Activated T-helper 1 cell treated with anti-CD3 and anti-CD28 coated beads, Interleukin-12 subunit alpha, Interleukin-12 subunit beta, Interleukin-2, Interleukin-4 antibody, amounts not matched to agents 30 ng/mL and 10 ng/mL and 1 ng/mL, durations not matched to agents 14 hours and 24 hours and 36 hours (primary cell): Measurements from ENCODE around the gene CRLF2. TPM values are rescaled to one million over a fixed set of nuclear protein-coding genes. Genes with fewer than 3 reads are reported as not detected.
"Not testable (repeated sequence)": the region's sequence is repeated elsewhere in the genome, so short reads cannot be mapped to it uniquely, and the experiment has no call there.

Experiments used
- DNase-seq: peaks from one replicate; pipeline ENCODE4 v3.0.0; 2021; ENCODE audit warnings: low spot score
- H3K27ac Mint-ChIP-seq: one replicate; pipeline ENCODE4 v1.8.0; 2021; ENCODE audit warnings: mild to moderate bottlenecking, mixed read lengths
- H3K27me3 Mint-ChIP-seq: one replicate; pipeline ENCODE4 v1.8.0; 2022; ENCODE audit warnings: mild to moderate bottlenecking, moderate library complexity, mixed read lengths; ENCODE audit not compliant: insufficient read depth
- H3K36me3 Mint-ChIP-seq: one replicate; pipeline ENCODE4 v1.8.0; 2021; ENCODE audit warnings: low read depth, mixed read lengths
- H3K4me1 Mint-ChIP-seq: one replicate; pipeline ENCODE4 v1.8.0; 2021; ENCODE audit warnings: low read depth, mixed read lengths
- H3K4me3 Mint-ChIP-seq: one replicate; pipeline ENCODE4 v1.8.0; 2021; ENCODE audit warnings: mild to moderate bottlenecking, moderate library complexity, mixed read lengths
- H3K9me3 Mint-ChIP-seq: one replicate; pipeline ENCODE4 v1.8.0; 2021; ENCODE audit warnings: mixed read lengths
- intact Hi-C: fragments of 100-400 bp; cut with micrococcal nuclease; formaldehyde crosslinking; loops from one replicate; pipeline ENCODE4 v1.15.1; 2024
- total RNA-seq: library from RNA; stranded (reverse); gene quantifications from 2 replicates; pipeline ENCODE4 v1.2.3, GENCODE V29; 2022

Gene CRLF2
- total RNA-seq, 1 donor from 2014 or later = 1.3 TPM

GRCh38 chrX:1173435-1173834, 39.0 kb downstream of the CRLF2 start:
- H3K4me3 Mint-ChIP-seq, H3K27me3 Mint-ChIP-seq, H3K9me3 Mint-ChIP-seq, intact Hi-C loops, H3K36me3 Mint-ChIP-seq, DNase-seq, H3K4me1 Mint-ChIP-seq, H3K27ac Mint-ChIP-seq: not testable (repeated sequence)

- Mint-ChIP-seq H3K27me3 (peaks cover 3% of the 10 kb centered on the region), H3K9me3 (no peaks in the 10 kb centered on the region), H3K27ac (no peak overlapping the region), H3K36me3 (no peaks in the 10 kb centered on the region), H3K4me3 (no peak overlapping the region), H3K4me1 (peaks cover 12% of the 10 kb centered on the region)
- no peak for DNase-seq
- intact Hi-C loops = no loop called here
Measured at GRCh38 chrX:1172496-1172895, 40.0 kb downstream of the CRLF2 start.

- H3K4me3 Mint-ChIP-seq, DNase-seq, intact Hi-C loops, H3K36me3 Mint-ChIP-seq, H3K27me3 Mint-ChIP-seq, H3K9me3 Mint-ChIP-seq, H3K27ac Mint-ChIP-seq: not testable (repeated sequence)
- peaks cover 16% of the 10 kb centered on the region for H3K4me1 Mint-ChIP-seq
Measured at GRCh38 chrX:1171915-1172314, 40.5 kb downstream of the CRLF2 start.

- H3K36me3 Mint-ChIP-seq = no peaks in the 10 kb centered on the region
- H3K27ac Mint-ChIP-seq = no peak overlapping the region
- peaks cover 16% of the 10 kb centered on the region for H3K4me1 Mint-ChIP-seq
- H3K4me3 Mint-ChIP-seq = no peak overlapping the region
- DNase-seq = no peak
- no peaks in the 10 kb centered on the region for H3K9me3 Mint-ChIP-seq
- intact Hi-C loops = no loop called here
- peaks cover 3% of the 10 kb centered on the region for H3K27me3 Mint-ChIP-seq
Measured at GRCh38 chrX:1170243-1170642, 42.2 kb downstream of the CRLF2 start.

GRCh38 chrX:1169189-1169588, 43.3 kb downstream of the CRLF2 start:
- no peaks in the 10 kb centered on the region for H3K36me3 Mint-ChIP-seq
- no peak overlapping the region for H3K27ac Mint-ChIP-seq
- intact Hi-C loops = loop anchor here (5.0 to 10.0 kb wide), 4 partner anchors 38 to 154 kb away; no protein-coding TSS in a partner anchor
- DNase-seq = no peak
- H3K4me3 Mint-ChIP-seq = no peak overlapping the region
- H3K27me3 Mint-ChIP-seq = peaks cover 3% of the 10 kb centered on the region
- no peaks in the 10 kb centered on the region for H3K9me3 Mint-ChIP-seq
- H3K4me1 Mint-ChIP-seq = peaks cover 16% of the 10 kb centered on the region

GRCh38 chrX:1167918-1168481, 44.4 kb downstream of the CRLF2 start:
- H3K4me1 Mint-ChIP-seq = peaks cover 16% of the 10 kb centered on the region
- H3K4me3 Mint-ChIP-seq = no peak overlapping the region
- H3K27ac Mint-ChIP-seq = no peak overlapping the region
- intact Hi-C loops = loop anchor here (5.0 to 10.0 kb wide), 4 partner anchors 39 to 154 kb away; no protein-coding TSS in a partner anchor
- H3K27me3 Mint-ChIP-seq = peaks cover 3% of the 10 kb centered on the region
- H3K36me3 Mint-ChIP-seq = no peaks in the 10 kb centered on the region
- H3K9me3 Mint-ChIP-seq = no peaks in the 10 kb centered on the region
- DNase-seq = no peak

- H3K4me1 Mint-ChIP-seq = peaks cover 16% of the 10 kb centered on the region
- H3K4me3 Mint-ChIP-seq = no peak overlapping the region
- intact Hi-C loops = loop anchor here (5.0 to 10.0 kb wide), 4 partner anchors 40 to 155 kb away; no protein-coding TSS in a partner anchor
- no peak for DNase-seq
- H3K27me3 Mint-ChIP-seq = peaks cover 3% of the 10 kb centered on the region
- no peaks in the 10 kb centered on the region for H3K36me3 Mint-ChIP-seq
- H3K9me3 Mint-ChIP-seq = no peaks in the 10 kb centered on the region
- H3K27ac Mint-ChIP-seq = no peak overlapping the region
Measured at GRCh38 chrX:1167466-1167865, 45.0 kb downstream of the CRLF2 start.

GRCh38 chrX:1165535-1166196, 46.8 kb downstream of the CRLF2 start:
- peak overlapping the region; percentile 28 for H3K4me3 Mint-ChIP-seq
- intact Hi-C loops = loop anchor here (5.0 to 10.0 kb wide), 4 partner anchors 42 to 157 kb away; no protein-coding TSS in a partner anchor
- H3K9me3 Mint-ChIP-seq = peaks cover 2% of the 10 kb centered on the region
- H3K27me3 Mint-ChIP-seq = peaks cover 2% of the 10 kb centered on the region
- peaks cover 16% of the 10 kb centered on the region for H3K4me1 Mint-ChIP-seq
- H3K27ac Mint-ChIP-seq = no peak overlapping the region
- DNase-seq = peak; percentile 28
- no peaks in the 10 kb centered on the region for H3K36me3 Mint-ChIP-seq

GRCh38 chrX:1164322-1165288, 47.8 kb downstream of the CRLF2 start:
- H3K4me3 Mint-ChIP-seq = no peak overlapping the region
- peaks cover 16% of the 10 kb centered on the region for H3K4me1 Mint-ChIP-seq
- H3K27ac Mint-ChIP-seq = no peak overlapping the region
- no peak for DNase-seq
- H3K27me3 Mint-ChIP-seq = peaks cover 2% of the 10 kb centered on the region
- peaks cover 12% of the 10 kb centered on the region for H3K9me3 Mint-ChIP-seq
- intact Hi-C loops = loop anchor here (5.0 to 10.0 kb wide), 5 partner anchors 43 to 232 kb away; no protein-coding TSS in a partner anchor
- H3K36me3 Mint-ChIP-seq = no peaks in the 10 kb centered on the region

GRCh38 chrX:1163231-1163630, 49.2 kb downstream of the CRLF2 start:
- no peaks in the 10 kb centered on the region for H3K36me3 Mint-ChIP-seq
- H3K27ac Mint-ChIP-seq = no peak overlapping the region
- H3K27me3 Mint-ChIP-seq = peaks cover 2% of the 10 kb centered on the region
- no peak for DNase-seq
- intact Hi-C loops = loop anchor here (5.0 to 10.0 kb wide), 2 partner anchors 148 to 231 kb away; no protein-coding TSS in a partner anchor
- no peak overlapping the region for H3K4me3 Mint-ChIP-seq
- H3K9me3 Mint-ChIP-seq = peaks cover 17% of the 10 kb centered on the region
- peaks cover 12% of the 10 kb centered on the region for H3K4me1 Mint-ChIP-seq

GRCh38 chrX:1162119-1162916, 50.1 kb downstream of the CRLF2 start:
- DNase-seq = no peak
- peak overlapping the region; percentile 18 for H3K27ac Mint-ChIP-seq
- H3K4me3 Mint-ChIP-seq = no peak overlapping the region
- no peaks in the 10 kb centered on the region for H3K36me3 Mint-ChIP-seq
- H3K27me3 Mint-ChIP-seq = no peaks in the 10 kb centered on the region
- H3K4me1 Mint-ChIP-seq = peaks cover 3% of the 10 kb centered on the region
- intact Hi-C loops = loop anchor here (5.0 to 10.0 kb wide), 2 partner anchors 148 to 230 kb away; no protein-coding TSS in a partner anchor
- H3K9me3 Mint-ChIP-seq = peaks cover 17% of the 10 kb centered on the region

GRCh38 chrX:1159548-1159947, 52.9 kb downstream of the CRLF2 start:
- no peaks in the 10 kb centered on the region for H3K36me3 Mint-ChIP-seq
- H3K4me3 Mint-ChIP-seq = no peak overlapping the region
- DNase-seq = no peak
- H3K27ac Mint-ChIP-seq = peak overlapping the region; percentile 43
- intact Hi-C loops = no loop called here
- no peaks in the 10 kb centered on the region for H3K4me1 Mint-ChIP-seq
- peaks cover 17% of the 10 kb centered on the region for H3K9me3 Mint-ChIP-seq
- no peaks in the 10 kb centered on the region for H3K27me3 Mint-ChIP-seq
